GM13976 (cell line): ENCODE results near the gene ZNF385D.

Experiments used
- DNase-seq: peaks from one replicate; pipeline ENCODE4 v3.0.0; 2012; ENCODE audit warnings: low spot score
- CTCF ChIP-seq: IDR thresholded peaks from 2 replicates; pipeline ENCODE4 v1.5.1; 2012; ENCODE audit warnings: borderline replicate concordance, mild to moderate bottlenecking; ENCODE audit not compliant: insufficient read depth; ENCODE audit errors: extremely low read depth, missing control alignments, control extremely low read depth
- in situ Hi-C: fragments of 300-500 bp; cut with MboI; formaldehyde crosslinking; loops from one replicate; pipeline ENCODE4 v1.12.0; 2022; ENCODE audit warnings: low sequenced_read_pairs, mixed read lengths, inconsistent platforms; ENCODE audit not compliant: unreplicated experiment

The ZNF385D gene

GRCh38 chr3:21781355-21781754 is 30.3 kb upstream of the ZNF385D start:
- no peak for TF ChIP-seq CTCF
- in situ Hi-C loops, result no loop called here
- no peak for DNase-seq

GRCh38 chr3:21779909-21780308 is 28.9 kb upstream of the ZNF385D start:
- in situ Hi-C loops, result no loop called here
- TF ChIP-seq CTCF, result no peak
- no peak for DNase-seq

- no peak for TF ChIP-seq CTCF
- DNase-seq, result no peak
- in situ Hi-C loops, result no loop called here
Measured at GRCh38 chr3:21778715-21779114, 27.7 kb upstream of the ZNF385D start.

- no peak for TF ChIP-seq CTCF
- in situ Hi-C loops, result no loop called here
- no peak for DNase-seq
Measured at GRCh38 chr3:21777821-21778220, 26.8 kb upstream of the ZNF385D start.

- no peak for TF ChIP-seq CTCF
- DNase-seq, result no peak
- in situ Hi-C loops, result no loop called here
Measured at GRCh38 chr3:21766002-21766401, 15.0 kb upstream of the ZNF385D start.

GRCh38 chr3:21755896-21756295 is 4.9 kb upstream of the ZNF385D start:
- in situ Hi-C loops, result no loop called here
- TF ChIP-seq CTCF, result no peak
- no peak for DNase-seq

- no peak for DNase-seq
- in situ Hi-C loops, result no loop called here
- no peak for TF ChIP-seq CTCF
Measured at GRCh38 chr3:21754839-21755238, 3.8 kb upstream of the ZNF385D start.
